ENCODE measurements around the gene KCNV2. TPM values are rescaled to one million over a fixed set of nuclear protein-coding genes. Genes with fewer than 3 reads are reported as not detected.

KCNV2 gene
- total RNA-seq, 4 donors from 2014 or later, result not detected

DNA sequence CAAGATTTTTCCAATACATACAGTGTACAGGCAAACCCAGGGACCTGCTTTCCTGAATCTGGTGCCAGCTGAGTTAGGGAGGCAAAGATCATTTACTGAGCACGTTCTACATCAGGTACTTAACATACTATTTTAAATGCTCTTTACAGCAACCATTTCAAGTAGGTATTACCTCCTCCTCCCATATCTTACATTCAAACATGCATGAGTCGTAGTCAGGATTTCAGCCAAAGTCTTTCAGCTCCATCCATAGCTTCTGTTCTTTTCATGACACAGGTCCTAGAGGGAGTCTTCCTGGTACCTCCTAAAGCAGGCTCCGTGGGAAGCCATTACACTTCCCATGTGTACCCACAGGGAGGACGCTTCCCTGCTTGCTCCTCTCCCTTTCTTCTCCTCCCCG, 11.7 kb downstream of the KCNV2 start:
- no peak for DNase-seq
- Histone ChIP-seq H3K4me3 (replicated peaks in 1 of 3) (no peak overlapping the region), H3K36me3 (no peaks in the 10 kb centered on the region), H3K9me3 (no peaks in the 10 kb centered on the region), H3K27ac (no peak overlapping the region), H3K4me1 (peaks cover 10 to 17% of the 10 kb centered on the region in 2 donors), H3K27me3 (no peaks in the 10 kb centered on the region)
- WGBS, 2 donors, result 86 to 91% methylated on average over 5 of the region's 5 CpGs
- intact Hi-C loops (cut with DNase I), result no loop called here
- no peak for TF ChIP-seq POLR2A (IDR thresholded peaks at IDR 0.05)
- TF ChIP-seq, protein P1, sequence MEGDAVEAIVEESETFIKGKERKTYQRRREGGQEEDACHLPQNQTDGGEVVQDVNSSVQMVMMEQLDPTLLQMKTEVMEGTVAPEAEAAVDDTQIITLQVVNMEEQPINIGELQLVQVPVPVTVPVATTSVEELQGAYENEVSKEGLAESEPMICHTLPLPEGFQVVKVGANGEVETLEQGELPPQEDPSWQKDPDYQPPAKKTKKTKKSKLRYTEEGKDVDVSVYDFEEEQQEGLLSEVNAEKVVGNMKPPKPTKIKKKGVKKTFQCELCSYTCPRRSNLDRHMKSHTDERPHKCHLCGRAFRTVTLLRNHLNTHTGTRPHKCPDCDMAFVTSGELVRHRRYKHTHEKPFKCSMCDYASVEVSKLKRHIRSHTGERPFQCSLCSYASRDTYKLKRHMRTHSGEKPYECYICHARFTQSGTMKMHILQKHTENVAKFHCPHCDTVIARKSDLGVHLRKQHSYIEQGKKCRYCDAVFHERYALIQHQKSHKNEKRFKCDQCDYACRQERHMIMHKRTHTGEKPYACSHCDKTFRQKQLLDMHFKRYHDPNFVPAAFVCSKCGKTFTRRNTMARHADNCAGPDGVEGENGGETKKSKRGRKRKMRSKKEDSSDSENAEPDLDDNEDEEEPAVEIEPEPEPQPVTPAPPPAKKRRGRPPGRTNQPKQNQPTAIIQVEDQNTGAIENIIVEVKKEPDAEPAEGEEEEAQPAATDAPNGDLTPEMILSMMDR (IDR thresholded peaks at IDR 0.05), result no peak

DNA sequence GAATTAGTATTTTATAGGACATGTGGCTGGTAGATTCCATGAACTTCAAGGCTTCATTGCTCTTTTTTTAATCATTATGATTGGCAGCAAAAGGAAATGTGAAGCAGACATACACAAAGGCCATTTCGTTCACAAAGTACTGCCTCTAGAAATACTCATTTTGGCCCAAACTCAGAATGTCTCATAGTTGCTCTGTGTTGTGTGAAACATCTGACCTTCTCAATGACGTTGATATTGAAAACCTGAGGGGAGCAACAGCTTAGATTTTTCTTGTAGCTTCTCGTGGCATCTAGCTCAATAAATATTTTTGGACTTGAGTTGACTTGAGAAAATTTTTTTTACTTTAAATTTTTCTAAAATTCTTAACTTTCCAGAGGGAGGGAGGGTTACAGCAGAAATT, 12.4 kb downstream of the KCNV2 start:
- intact Hi-C loops (cut with DNase I), result no loop called here
- no peak overlapping the region for H3K27ac ChIP-seq

DNA sequence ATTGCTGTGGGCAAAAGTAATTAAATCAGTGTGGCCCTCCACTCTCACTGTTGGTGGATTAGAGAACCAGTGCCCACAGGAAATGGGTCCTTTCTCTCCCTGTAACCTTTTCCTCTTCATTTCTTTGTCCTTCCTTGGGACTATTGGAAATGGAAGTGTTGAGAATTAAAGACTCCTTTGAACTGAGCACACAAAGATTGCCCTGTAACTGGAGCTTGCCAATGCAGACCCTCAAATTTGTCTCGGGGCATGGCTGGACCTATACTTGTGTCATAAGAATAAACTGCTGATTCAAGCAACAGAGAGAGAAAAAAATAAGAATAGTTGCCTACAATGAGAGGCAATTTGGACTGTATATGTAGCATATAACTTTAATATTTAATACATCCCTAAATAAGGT, 13.7 kb downstream of the KCNV2 start:
- Histone ChIP-seq H3K9me3 (no peaks in the 10 kb centered on the region), H3K4me1 (peaks cover 0 to 3% of the 10 kb centered on the region in 2 donors), H3K27me3 (no peaks in the 10 kb centered on the region), H3K36me3 (no peaks in the 10 kb centered on the region), H3K4me3 (replicated peaks in 1 of 3) (no peak overlapping the region), H3K27ac (no peak overlapping the region)
- intact Hi-C loops (cut with DNase I), result no loop called here
- TF ChIP-seq POLR2A (IDR thresholded peaks at IDR 0.05), result no peak
- TF ChIP-seq, protein P1 (IDR thresholded peaks at IDR 0.05), result no peak
- no peak for DNase-seq
- 88 to 93% methylated on average over 1 of the region's 1 CpG for WGBS, 2 donors

More for the DNA sequence above, 12.4 kb downstream of the KCNV2 start:
- no peaks in the 10 kb centered on the region for H3K9me3 ChIP-seq
- WGBS, 2 donors, result 70 to 78% methylated on average over 3 of the region's 3 CpGs
- H3K27me3 ChIP-seq, result no peaks in the 10 kb centered on the region
- no peak for TF ChIP-seq POLR2A (IDR thresholded peaks at IDR 0.05)
- TF ChIP-seq, protein P1 (IDR thresholded peaks at IDR 0.05), result no peak
- H3K4me3 ChIP-seq (replicated peaks in 1 of 3), result no peak overlapping the region
- no peak for DNase-seq
- H3K4me1 ChIP-seq, result peaks cover 10 to 12% of the 10 kb centered on the region in 2 donors
- no peaks in the 10 kb centered on the region for H3K36me3 ChIP-seq

DNA sequence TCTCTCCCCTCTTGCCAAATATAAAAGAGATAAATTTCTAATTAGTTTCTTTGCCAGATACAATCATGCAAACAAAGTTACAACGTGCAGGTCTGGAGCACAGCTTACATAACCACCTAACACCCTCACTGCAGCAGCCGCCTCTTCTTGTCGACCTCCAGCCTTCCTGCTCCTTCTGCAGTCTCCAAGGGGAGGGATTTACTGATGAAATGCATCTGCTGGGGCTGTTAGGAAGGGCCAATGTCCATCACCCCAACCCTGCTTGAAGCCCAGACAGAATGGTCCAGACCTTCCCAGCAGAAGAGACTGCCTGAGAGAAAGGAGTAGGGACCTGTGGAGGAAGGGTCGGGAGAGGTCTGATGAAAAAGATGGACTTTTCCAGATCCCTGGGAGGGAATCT, 15.2 kb downstream of the KCNV2 start:
- H3K4me1 ChIP-seq, result peaks cover 0 to 3% of the 10 kb centered on the region in 2 donors
- TF ChIP-seq, protein P1 (IDR thresholded peaks at IDR 0.05), result no peak
- no peak for TF ChIP-seq POLR2A (IDR thresholded peaks at IDR 0.05)
- WGBS, 2 donors, result 75 to 85% methylated on average over 4 of the region's 4 CpGs
- no peak overlapping the region for H3K27ac ChIP-seq
- intact Hi-C loops (cut with DNase I), result no loop called here
- no peak for DNase-seq
- H3K36me3 ChIP-seq, result no peaks in the 10 kb centered on the region
- no peaks in the 10 kb centered on the region for H3K27me3 ChIP-seq
- no peaks in the 10 kb centered on the region for H3K9me3 ChIP-seq
- H3K4me3 ChIP-seq (replicated peaks in 1 of 3), result no peak overlapping the region

DNA sequence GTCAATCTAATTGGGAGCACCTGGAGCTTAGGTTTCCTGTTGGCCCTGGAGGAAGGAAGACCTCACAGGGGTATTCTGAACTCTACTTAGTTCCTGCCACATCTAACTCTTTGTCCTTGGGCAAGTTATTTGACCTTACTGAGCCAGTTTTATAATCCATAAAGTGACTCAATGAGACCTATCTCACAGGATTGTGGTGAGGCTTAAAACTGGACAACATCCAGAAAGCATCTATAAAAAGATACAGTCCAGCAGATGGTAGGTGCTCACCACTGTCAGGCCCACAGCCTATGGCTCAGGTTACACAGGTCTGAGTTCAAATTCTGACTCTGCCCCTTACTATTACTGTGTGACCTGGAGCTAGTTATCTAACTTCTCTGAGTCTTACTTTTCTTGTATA, 23.3 kb downstream of the KCNV2 start:
- no peaks in the 10 kb centered on the region for H3K27me3 ChIP-seq
- no peaks in the 10 kb centered on the region for H3K4me1 ChIP-seq
- DNase-seq, result no peak
- H3K4me3 ChIP-seq (replicated peaks in 1 of 3), result no peak overlapping the region
- H3K27ac ChIP-seq, result no peak overlapping the region
- no peaks in the 10 kb centered on the region for H3K36me3 ChIP-seq
- TF ChIP-seq, protein P1 (IDR thresholded peaks at IDR 0.05), result no peak
- no peak for TF ChIP-seq POLR2A (IDR thresholded peaks at IDR 0.05)
- intact Hi-C loops (cut with DNase I), result no loop called here
- H3K9me3 ChIP-seq, result no peaks in the 10 kb centered on the region
